PC-9 (cell line): ENCODE measurements around the gene HNRNPA2B1. TPM values are rescaled to one million over a fixed set of nuclear protein-coding genes. Genes with fewer than 3 reads are reported as not detected.
A peak's percentile ranks its signal among the peaks of the same experiment; 100 is the strongest.

Source experiments
- BruUV-seq: library from RNA; stranded (reverse); fragments of 400-500 nt; replicated peaks from 2 replicates; lab custom pipeline; 2021; lab: Mats Ljungman, UMichigan
- CTCF ChIA-PET: fragments of 300-600 bp; sonication (Branson Sonifier 250); formaldehyde crosslinking; loops from one replicate; lab custom pipeline; 2022; ENCODE audit warnings: antibody characterized with exemption; lab: Charles Lee
- POLR2A ChIA-PET: fragments of 300-600 bp; sonication (Branson Sonifier 250); formaldehyde crosslinking; loops from one replicate; lab custom pipeline; 2022; ENCODE audit warnings: antibody characterized with exemption; ENCODE audit not compliant: unreplicated experiment; lab: Charles Lee
- DNase-seq, 2 experiments: peaks; one replicate each; pipeline versions ENCODE4 v3.0.0 to v3.0.0-alpha.2; 2015 to 2022; ENCODE audit warnings: mixed read lengths in 1 of 2
- H2AFZ ChIP-seq: fragments of 200-600 bp; sonication (generic); 2 replicates; pipeline ENCODE4 v1.8.1; 2017; ENCODE audit warnings: antibody characterized with exemption
- H3F3A ChIP-seq: fragments of 200-600 bp; sonication (generic); 2 replicates; pipeline ENCODE4 v1.8.1; 2017; ENCODE audit warnings: antibody characterized with exemption, mild to moderate bottlenecking, low read depth; ENCODE audit not compliant: insufficient read depth
- H3K27ac ChIP-seq: fragments of 200-600 bp; sonication (generic); 2 replicates; pipeline ENCODE4 v1.6.1; 2016; ENCODE audit warnings: mixed run types
- H3K27me3 ChIP-seq: fragments of 200-600 bp; sonication (generic); 2 replicates; pipeline ENCODE4 v1.6.1; 2016; ENCODE audit warnings: low read depth, mixed run types; ENCODE audit not compliant: insufficient read depth
- H3K36me3 ChIP-seq: fragments of 200-600 bp; sonication (generic); 2 replicates; pipeline ENCODE4 v1.6.1; 2016; ENCODE audit warnings: low read depth, mixed run types
- H3K4me1 ChIP-seq: fragments of 200-600 bp; sonication (generic); replicated peaks from 2 replicates; pipeline ENCODE4 v1.6.1; 2016; ENCODE audit warnings: mixed run types; ENCODE audit not compliant: insufficient read depth
- H3K4me2 ChIP-seq: fragments of 200-600 bp; sonication (generic); 2 replicates; pipeline ENCODE4 v1.6.1; 2017; ENCODE audit warnings: mixed run types
- H3K4me3 ChIP-seq: fragments of 200-600 bp; sonication (generic); 2 replicates; pipeline ENCODE4 v1.6.1; 2016; ENCODE audit warnings: mixed run types
- H3K79me2 ChIP-seq: fragments of 200-600 bp; sonication (generic); 2 replicates; pipeline ENCODE4 v1.6.1; 2017; ENCODE audit warnings: low read depth, mixed run types
- H3K9me2 ChIP-seq: fragments of 200-600 bp; sonication (generic); 2 replicates; pipeline ENCODE4 v1.8.1; 2017; ENCODE audit warnings: mild to moderate bottlenecking; ENCODE audit not compliant: insufficient read depth
- H3K9me3 ChIP-seq: fragments of 200-600 bp; sonication (generic); 2 replicates; pipeline ENCODE4 v1.8.1; 2016; ENCODE audit warnings: low read depth; ENCODE audit not compliant: insufficient read depth
- H4K20me1 ChIP-seq: fragments of 200-600 bp; sonication (generic); 2 replicates; pipeline ENCODE4 v1.8.1; 2017; ENCODE audit not compliant: insufficient read depth
- CTCF ChIP-seq: fragments of 200-600 bp; sonication (generic); conservative IDR thresholded peaks from 2 replicates; pipeline ENCODE4 v1.6.1; 2017; ENCODE audit warnings: mixed run types, antibody characterized with exemption, mild to moderate bottlenecking, moderate library complexity
- EZH2 ChIP-seq: fragments of 200-600 bp; sonication (generic); IDR thresholded peaks from 2 replicates; pipeline ENCODE4 v1.8.0; 2017; ENCODE audit warnings: antibody characterized with exemption, low read depth
- intact Hi-C: fragments of 100-400 bp; cut with micrococcal nuclease; formaldehyde crosslinking; loops from one replicate; pipeline ENCODE4 v1.10.0; 2022; ENCODE audit not compliant: unreplicated experiment
- total RNA-seq: library from RNA; stranded (reverse); gene quantifications from 2 replicates; pipeline ENCODE4 v1.2.3, GENCODE V29; 2021

The HNRNPA2B1 gene
- total RNA-seq, 1 experiment from 2014 or later, result 792 TPM

- no peaks in the 10 kb centered on the region for H3K9me2 ChIP-seq
- H3K79me2 ChIP-seq, result peaks cover 18% of the 10 kb centered on the region
- CTCF ChIA-PET, result no interaction called here
- BruUV-seq, result no TSS peak
- TF ChIP-seq CTCF, result no peak
- no peak for TF ChIP-seq EZH2
- H3K4me3 ChIP-seq, result no peak overlapping the region
- POLR2A ChIA-PET, result interaction anchor here (0.5 to 0.7 kb wide), 3 partner anchors 23 to 1424 kb away, joined by 3 to 4 read pairs (median 3); no protein-coding TSS in a partner anchor
- intact Hi-C loops, result no loop called here
- H3K27ac ChIP-seq, result peak overlapping the region; percentile 57
- peaks cover 92% of the 10 kb centered on the region for H3F3A ChIP-seq
- H3K4me1 ChIP-seq, result peaks cover 7% of the 10 kb centered on the region; the same call in 1 of the 2 replicates
- H3K27me3 ChIP-seq, result no peaks in the 10 kb centered on the region
- H3K36me3 ChIP-seq, result peaks cover 66% of the 10 kb centered on the region
- H2AFZ ChIP-seq, result no peak overlapping the region
- no peak for DNase-seq
- H3K9me3 ChIP-seq, result no peaks in the 10 kb centered on the region
- H4K20me1 ChIP-seq, result peaks cover 7% of the 10 kb centered on the region; the same call in 1 of the 2 replicates
- H3K4me2 ChIP-seq, result no peak overlapping the region
These were observed 18.9 kb downstream of the HNRNPA2B1 start for GRCh38 chr7:26181474-26182227.

- peaks cover 18% of the 10 kb centered on the region for H3K79me2 ChIP-seq
- no peak for DNase-seq
- peaks cover 7% of the 10 kb centered on the region; the same call in 1 of the 2 replicates for H4K20me1 ChIP-seq
- H3K27me3 ChIP-seq, result no peaks in the 10 kb centered on the region
- ChIA-PET CTCF (no interaction called here), POLR2A (interaction anchor here (0.5 to 0.7 kb wide), 2 partner anchors 22 to 243 kb away, joined by 3 to 4 read pairs; no protein-coding TSS in a partner anchor)
- peaks cover 62% of the 10 kb centered on the region for H3K36me3 ChIP-seq
- intact Hi-C loops, result no loop called here
- H2AFZ ChIP-seq, result no peak overlapping the region
- no peaks in the 10 kb centered on the region for H3K9me3 ChIP-seq
- BruUV-seq, result TSS peak; percentile 3
- H3K4me3 ChIP-seq, result no peak overlapping the region
- H3K4me1 ChIP-seq, result peaks cover 7% of the 10 kb centered on the region; the same call in 1 of the 2 replicates
- peaks cover 84% of the 10 kb centered on the region for H3F3A ChIP-seq
- no peaks in the 10 kb centered on the region for H3K9me2 ChIP-seq
- TF ChIP-seq EZH2 (no peak), CTCF (no peak)
- peak overlapping the region; percentile 57 for H3K27ac ChIP-seq
- H3K4me2 ChIP-seq, result no peak overlapping the region
These were observed 19.8 kb downstream of the HNRNPA2B1 start for GRCh38 chr7:26180792-26181198.

GRCh38 chr7:26179826-26180497, 20.6 kb downstream of the HNRNPA2B1 start:
- H3K4me3 ChIP-seq, result no peak overlapping the region
- H2AFZ ChIP-seq, result no peak overlapping the region
- peaks cover 53% of the 10 kb centered on the region for H3K36me3 ChIP-seq
- no peak for DNase-seq
- peaks cover 7% of the 10 kb centered on the region; the same call in 1 of the 2 replicates for H4K20me1 ChIP-seq
- no peaks in the 10 kb centered on the region for H3K9me3 ChIP-seq
- peaks cover 7% of the 10 kb centered on the region; the same call in 1 of the 2 replicates for H3K4me1 ChIP-seq
- H3K27me3 ChIP-seq, result no peaks in the 10 kb centered on the region
- H3K79me2 ChIP-seq, result peaks cover 24% of the 10 kb centered on the region
- H3F3A ChIP-seq, result peaks cover 75% of the 10 kb centered on the region
- intact Hi-C loops, result no loop called here
- peak overlapping the region; percentile 57; the same call in 1 of the 2 replicates for H3K27ac ChIP-seq
- no TSS peak for BruUV-seq
- H3K4me2 ChIP-seq, result no peak overlapping the region
- H3K9me2 ChIP-seq, result no peaks in the 10 kb centered on the region
- CTCF ChIA-PET, result no interaction called here
- POLR2A ChIA-PET, result no interaction called here
- TF ChIP-seq EZH2 (no peak), CTCF (no peak)
